GM12873 (cell line): Measurements from ENCODE around the gene FBN3.

ENCODE experiments used
- TF ChIP-seq, protein P1 (sequence below): IDR thresholded peaks from 2 replicates; pipeline ENCODE4 v1.5.1; 2012; ENCODE audit warnings: low read depth, mild to moderate bottlenecking, moderate library complexity, low read length, control low read depth; ENCODE audit not compliant: insufficient read depth; ENCODE audit errors: missing control alignments

Gene FBN3

DNA sequence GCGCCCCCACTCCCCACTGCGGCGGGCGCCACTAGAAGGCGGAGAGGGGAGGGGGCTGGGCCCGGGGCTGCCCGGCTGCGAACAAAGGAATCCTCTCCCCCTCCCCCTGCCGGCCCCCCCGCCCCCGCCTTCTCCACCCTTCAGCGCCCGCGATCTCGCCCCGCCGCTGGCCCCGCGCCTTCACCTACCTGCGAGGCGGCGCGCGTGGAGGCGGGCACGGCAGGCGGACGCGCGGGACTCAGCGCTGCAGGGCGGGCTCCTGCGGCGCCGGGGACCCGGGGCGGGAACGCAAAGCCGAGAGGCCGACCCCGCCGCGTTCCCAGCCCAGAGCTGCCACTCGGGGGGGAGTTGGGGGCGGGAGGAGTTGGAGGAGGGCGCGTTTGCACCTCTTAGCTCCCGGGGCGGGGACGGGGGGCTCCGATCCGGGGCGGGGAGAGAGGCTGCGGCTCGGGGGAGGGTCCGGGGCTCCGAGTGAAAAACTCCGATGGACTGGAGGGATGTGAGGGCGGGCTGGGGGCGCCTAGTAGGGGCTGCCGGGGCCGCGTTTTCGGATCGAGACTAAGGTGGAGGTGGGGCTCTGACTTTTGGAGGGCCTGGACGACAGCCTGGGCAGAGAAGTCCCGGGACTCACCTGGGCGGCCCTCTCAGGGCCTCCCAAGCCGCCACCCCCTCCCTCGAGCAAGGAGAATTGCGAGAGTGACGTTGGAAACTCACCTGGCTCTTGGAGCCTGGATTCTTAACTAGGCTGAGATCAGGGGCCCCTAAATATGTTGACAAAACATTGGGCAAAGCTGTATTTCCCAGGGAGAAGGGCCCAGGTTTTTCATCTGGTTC, at the start of gene FBN3:
TSS of gene FBN3 (minus strand) at position 332 of the 834 bp plus-strand sequence. CDS start 2,112 bp downstream, outside the sequence.
- TF ChIP-seq, protein P1, sequence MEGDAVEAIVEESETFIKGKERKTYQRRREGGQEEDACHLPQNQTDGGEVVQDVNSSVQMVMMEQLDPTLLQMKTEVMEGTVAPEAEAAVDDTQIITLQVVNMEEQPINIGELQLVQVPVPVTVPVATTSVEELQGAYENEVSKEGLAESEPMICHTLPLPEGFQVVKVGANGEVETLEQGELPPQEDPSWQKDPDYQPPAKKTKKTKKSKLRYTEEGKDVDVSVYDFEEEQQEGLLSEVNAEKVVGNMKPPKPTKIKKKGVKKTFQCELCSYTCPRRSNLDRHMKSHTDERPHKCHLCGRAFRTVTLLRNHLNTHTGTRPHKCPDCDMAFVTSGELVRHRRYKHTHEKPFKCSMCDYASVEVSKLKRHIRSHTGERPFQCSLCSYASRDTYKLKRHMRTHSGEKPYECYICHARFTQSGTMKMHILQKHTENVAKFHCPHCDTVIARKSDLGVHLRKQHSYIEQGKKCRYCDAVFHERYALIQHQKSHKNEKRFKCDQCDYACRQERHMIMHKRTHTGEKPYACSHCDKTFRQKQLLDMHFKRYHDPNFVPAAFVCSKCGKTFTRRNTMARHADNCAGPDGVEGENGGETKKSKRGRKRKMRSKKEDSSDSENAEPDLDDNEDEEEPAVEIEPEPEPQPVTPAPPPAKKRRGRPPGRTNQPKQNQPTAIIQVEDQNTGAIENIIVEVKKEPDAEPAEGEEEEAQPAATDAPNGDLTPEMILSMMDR: no peak

DNA sequence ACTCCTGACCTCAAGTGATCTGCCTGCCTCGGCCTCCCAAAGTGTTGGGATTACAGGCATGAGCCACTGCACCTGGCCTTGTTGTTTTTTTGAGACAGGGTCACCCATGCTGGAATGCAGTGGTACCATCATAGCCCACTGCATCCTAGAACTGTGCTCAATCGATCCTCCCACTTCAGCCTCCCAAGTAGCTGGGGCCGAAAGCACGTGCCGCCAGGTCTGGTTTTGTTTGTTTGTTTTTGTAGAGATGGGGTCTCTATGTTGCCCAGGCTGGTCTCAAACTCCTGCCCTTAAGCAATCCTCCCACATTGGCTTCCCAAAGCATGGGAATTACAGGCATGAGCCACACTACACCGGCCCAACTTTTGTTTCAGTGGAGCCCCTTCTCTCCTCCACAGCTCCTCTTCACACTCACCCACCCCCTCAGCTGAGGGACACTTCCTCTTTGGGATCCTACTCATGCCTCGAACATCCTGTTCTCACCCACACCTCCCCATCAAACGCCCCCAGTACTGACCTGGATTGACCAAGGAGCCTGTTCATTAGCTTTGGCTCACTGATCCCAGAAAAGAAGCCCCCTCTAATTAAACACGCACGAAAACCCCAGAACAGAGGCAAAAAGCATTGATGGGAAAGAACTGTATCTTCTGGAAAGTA, 47.0 kb upstream of the FBN3 start:
- TF ChIP-seq, protein P1: no peak

DNA sequence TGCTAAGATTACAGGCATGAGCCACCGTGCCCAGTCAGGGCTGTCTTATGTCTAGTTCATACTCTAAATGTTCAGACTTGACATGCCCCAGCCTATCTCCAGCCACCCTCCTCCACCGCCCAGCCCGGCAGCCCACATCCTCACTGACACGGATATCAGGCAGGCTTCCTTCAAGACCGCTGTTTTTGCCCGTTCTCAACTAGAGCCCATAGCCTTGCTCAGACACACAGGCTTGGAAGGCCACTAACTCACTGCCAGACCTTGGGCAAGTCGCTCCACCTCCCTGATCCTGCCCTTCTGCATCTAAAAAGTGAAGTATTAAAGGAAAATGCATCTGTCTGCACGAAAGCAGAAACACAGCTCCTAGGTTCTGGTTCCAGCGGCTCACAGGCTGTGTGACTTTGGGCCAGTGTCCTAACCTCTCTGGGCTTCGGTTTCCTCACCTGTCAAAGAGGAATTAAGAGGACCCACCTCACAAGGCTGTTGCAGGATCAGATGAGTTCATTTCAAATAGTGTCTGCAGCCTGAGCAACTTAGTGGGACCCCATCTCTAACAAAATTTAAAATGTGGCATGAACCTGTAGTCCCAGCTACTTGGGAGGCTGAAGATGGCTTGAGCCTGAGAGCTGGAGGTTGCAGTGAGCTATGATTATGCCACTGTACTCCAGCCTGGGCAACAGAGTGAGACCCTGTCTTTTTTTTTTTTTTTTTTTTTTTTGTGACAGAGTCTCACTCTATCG, 45.3 kb upstream of the FBN3 start:
- TF ChIP-seq, protein P1: no peak

DNA sequence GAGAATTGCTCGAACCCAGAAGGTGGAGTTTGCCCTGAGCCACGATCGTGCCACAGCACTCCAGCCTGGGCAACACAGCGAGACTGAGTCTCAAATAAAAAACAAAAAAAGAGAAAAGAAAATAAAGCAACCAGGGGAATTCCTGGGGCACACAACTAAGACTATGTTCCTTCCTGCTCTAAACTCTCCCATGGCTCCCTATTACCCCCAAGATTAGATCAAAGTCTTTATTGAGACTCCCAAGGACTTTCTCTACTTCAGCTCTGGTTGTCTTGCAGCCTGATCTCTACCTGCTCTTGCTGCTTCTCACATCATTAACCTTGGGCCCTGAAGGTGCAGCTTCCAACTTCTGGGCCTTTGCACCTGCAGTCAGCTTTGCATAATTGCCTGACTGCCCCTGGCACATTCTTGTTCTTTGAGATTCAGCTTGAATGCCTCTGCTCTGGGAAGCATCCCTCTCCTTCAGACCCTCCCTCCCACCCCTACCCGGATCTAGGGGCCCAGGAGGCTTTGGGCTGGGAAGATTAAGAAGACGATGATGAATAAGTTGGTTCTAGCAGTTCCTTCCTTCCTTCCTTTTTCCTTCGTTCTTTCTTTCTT, 42.9 kb upstream of the FBN3 start:
- TF ChIP-seq, protein P1: no peak

DNA sequence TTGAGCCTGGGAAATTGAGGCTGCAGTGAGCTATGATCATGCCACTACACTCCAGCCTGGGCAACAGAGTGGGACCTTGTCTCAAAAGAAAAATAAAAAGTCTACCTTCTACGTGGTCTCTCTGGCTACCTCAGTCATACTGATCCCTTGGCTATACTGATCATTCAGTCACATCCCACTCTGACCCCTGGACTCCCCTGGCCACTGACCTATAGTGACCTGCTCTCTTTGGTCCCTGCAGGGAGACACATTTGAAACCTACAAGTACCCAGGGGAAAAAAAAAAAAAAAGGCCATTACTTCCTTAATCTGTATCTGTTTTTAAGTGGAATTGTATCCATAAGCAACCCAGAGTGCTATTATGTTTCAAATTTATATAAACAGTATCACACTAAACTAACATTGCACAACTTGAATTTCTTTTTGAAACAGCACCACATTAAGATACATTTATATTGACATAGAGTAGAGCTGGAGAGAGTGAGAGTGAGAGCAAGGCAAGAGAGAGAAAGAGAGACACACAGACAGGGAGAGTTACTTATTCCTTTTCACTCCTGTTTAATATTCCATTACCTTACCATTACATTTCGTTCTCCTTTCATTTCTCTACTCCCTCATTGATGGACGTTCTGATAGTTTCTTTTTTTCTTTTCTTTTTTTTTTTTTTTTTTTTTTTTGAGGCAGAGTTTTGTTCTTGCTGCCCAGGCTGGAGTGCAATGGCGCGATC, 36.1 kb upstream of the FBN3 start:
- TF ChIP-seq, protein P1: no peak

DNA sequence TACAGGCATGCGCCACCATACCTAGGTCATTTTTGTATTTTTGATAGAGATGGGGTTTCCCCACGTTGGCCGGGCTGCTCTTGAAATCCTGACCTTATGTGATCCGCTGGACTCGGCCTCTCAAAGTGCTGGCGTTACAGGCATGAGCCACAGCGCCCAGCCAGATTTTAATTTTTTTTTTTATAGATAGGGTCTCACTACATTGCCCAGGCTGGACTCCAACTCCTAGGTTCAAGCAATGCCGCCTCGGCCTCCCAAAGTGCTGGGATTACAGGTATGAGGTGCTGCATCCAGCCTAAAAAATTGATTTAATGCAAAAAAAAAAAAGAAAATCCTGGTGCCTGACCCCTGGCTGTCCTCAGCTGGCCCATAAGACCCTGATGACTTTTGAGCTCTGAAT, 34.9 kb upstream of the FBN3 start:
- TF ChIP-seq, protein P1: no peak

DNA sequence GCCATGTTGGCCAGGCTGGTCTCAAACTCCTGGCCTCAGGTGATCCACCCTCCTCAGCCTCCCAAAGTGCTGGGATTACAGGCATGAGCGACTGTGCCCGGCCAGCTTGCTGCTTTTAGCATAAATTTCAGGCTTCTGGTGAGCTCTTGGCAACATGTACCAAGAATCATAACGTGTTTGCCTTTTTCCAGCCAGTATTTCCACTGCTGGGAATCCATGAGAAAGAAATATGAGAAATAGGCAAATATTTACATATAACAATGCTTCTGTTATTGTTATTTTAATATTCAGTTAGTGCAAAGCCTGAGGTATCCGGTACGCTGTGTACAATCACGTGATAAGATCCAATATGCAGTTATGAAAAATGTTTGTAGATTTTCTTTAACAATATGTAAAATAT, 30.6 kb upstream of the FBN3 start:
- TF ChIP-seq, protein P1: no peak
